Measurements from ENCODE around the gene SLC24A2. TPM values are rescaled to one million over a fixed set of nuclear protein-coding genes. Genes with fewer than 3 reads are reported as not detected.

Gene SLC24A2
- polyA plus RNA-seq, 1 donor (not counting 4 experiments of a cell fraction or from before 2014, with no cell fraction given) = not detected

GRCh38 chr9:19784136-19784535, 4.7 kb downstream of the SLC24A2 start:
- TF ChIP-seq, protein P1, sequence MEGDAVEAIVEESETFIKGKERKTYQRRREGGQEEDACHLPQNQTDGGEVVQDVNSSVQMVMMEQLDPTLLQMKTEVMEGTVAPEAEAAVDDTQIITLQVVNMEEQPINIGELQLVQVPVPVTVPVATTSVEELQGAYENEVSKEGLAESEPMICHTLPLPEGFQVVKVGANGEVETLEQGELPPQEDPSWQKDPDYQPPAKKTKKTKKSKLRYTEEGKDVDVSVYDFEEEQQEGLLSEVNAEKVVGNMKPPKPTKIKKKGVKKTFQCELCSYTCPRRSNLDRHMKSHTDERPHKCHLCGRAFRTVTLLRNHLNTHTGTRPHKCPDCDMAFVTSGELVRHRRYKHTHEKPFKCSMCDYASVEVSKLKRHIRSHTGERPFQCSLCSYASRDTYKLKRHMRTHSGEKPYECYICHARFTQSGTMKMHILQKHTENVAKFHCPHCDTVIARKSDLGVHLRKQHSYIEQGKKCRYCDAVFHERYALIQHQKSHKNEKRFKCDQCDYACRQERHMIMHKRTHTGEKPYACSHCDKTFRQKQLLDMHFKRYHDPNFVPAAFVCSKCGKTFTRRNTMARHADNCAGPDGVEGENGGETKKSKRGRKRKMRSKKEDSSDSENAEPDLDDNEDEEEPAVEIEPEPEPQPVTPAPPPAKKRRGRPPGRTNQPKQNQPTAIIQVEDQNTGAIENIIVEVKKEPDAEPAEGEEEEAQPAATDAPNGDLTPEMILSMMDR (optimal IDR thresholded peaks at IDR 0.05 in 1 of 3, IDR thresholded peaks at IDR 0.05 in 1 of 3, conservative IDR thresholded peaks at IDR 0.05 in 1 of 3; ENCODE audit: extremely low read depth in 1 of 3, insufficient read depth in 2 of 3, low read length in 3 of 3) = no peak
- TF ChIP-seq EZH2 (IDR thresholded peaks at IDR 0.05; ENCODE audit: low read length) = no peak
- Histone ChIP-seq H3K4me1 (ENCODE audit: control insufficient read depth, extremely low read depth, insufficient read depth, low read length) (no peaks in the 10 kb centered on the region), H3K9ac (ENCODE audit: control insufficient read depth, extremely low read depth, insufficient read depth, low read length) (no peak overlapping the region), H2AFZ (ENCODE audit: control insufficient read depth, low read length) (no peak overlapping the region), H3K4me3 (ENCODE audit: control insufficient read depth in 2 of 3, extremely low read depth in 1 of 3, insufficient read depth in 2 of 3, low read depth in 1 of 3, low read length in 3 of 3) (no peak overlapping the region), H3K9me3 (ENCODE audit: control insufficient read depth, low read depth, low read length) (no peaks in the 10 kb centered on the region), H3K27me3 (ENCODE audit: control insufficient read depth, extremely low read depth, insufficient read depth, low read length) (peaks cover 16% of the 10 kb centered on the region), H3K79me2 (ENCODE audit: control insufficient read depth, insufficient read depth, low read length) (no peaks in the 10 kb centered on the region), H3K27ac (ENCODE audit: control insufficient read depth, insufficient read depth, low read length) (no peak overlapping the region), H3K36me3 (ENCODE audit: control insufficient read depth in 2 of 2, extremely low read depth in 1 of 2, insufficient read depth in 2 of 2, low read length in 2 of 2) (no peaks in the 10 kb centered on the region), H3K4me2 (ENCODE audit: control insufficient read depth, extremely low read depth, insufficient read depth, low read depth, low read length) (no peak overlapping the region), H4K20me1 (ENCODE audit: control insufficient read depth, extremely low read depth, insufficient read depth, low read length) (no peaks in the 10 kb centered on the region), H3K9me1 (ENCODE audit: control insufficient read depth, extremely low read depth, insufficient read depth, low read length) (no peaks in the 10 kb centered on the region)
- dilution Hi-C loops (cut with MboI; ENCODE audit: extremely low pct_ligation_motif_present, low sequenced_read_pairs) = no loop called here
- DNase-seq (ENCODE audit: low read depth, low spot score) (no peak), FAIRE-seq (no peak)

DNA sequence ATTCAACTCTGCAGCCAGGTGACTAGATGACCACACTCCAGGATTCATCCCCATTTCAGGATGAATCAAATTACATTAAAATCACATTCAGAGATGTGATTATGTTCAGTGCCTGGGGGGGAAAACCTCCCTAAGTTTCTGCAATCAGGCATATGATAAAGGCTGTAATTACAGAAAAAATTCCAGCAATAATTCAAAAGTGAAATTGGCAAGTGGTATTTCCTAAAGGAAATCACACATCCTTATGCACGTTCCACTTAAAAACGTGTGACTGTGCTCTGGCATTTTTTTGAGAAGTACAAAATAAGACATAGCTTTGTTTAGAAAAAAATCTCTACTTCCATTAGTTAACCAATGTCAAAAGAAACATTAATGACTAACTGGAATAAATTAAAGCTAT, 5.3 kb downstream of the SLC24A2 start:
- no peaks in the 10 kb centered on the region for H3K9me3 ChIP-seq (ENCODE audit: control insufficient read depth, low read depth, low read length)
- TF ChIP-seq, protein P1 (optimal IDR thresholded peaks at IDR 0.05 in 1 of 3, IDR thresholded peaks at IDR 0.05 in 1 of 3, conservative IDR thresholded peaks at IDR 0.05 in 1 of 3; ENCODE audit: extremely low read depth in 1 of 3, insufficient read depth in 2 of 3, low read length in 3 of 3) = no peak
- TF ChIP-seq EZH2 (IDR thresholded peaks at IDR 0.05; ENCODE audit: low read length) = no peak
- H3K9me1 ChIP-seq (ENCODE audit: control insufficient read depth, extremely low read depth, insufficient read depth, low read length) = no peaks in the 10 kb centered on the region
- H3K4me1 ChIP-seq (ENCODE audit: control insufficient read depth, extremely low read depth, insufficient read depth, low read length) = no peaks in the 10 kb centered on the region
- H2AFZ ChIP-seq (ENCODE audit: control insufficient read depth, low read length) = no peak overlapping the region
- DNase-seq (ENCODE audit: low read depth, low spot score) (no peak), FAIRE-seq (no peak)
- H4K20me1 ChIP-seq (ENCODE audit: control insufficient read depth, extremely low read depth, insufficient read depth, low read length) = no peaks in the 10 kb centered on the region
- H3K4me3 ChIP-seq (ENCODE audit: control insufficient read depth in 2 of 3, extremely low read depth in 1 of 3, insufficient read depth in 2 of 3, low read depth in 1 of 3, low read length in 3 of 3) = no peak overlapping the region
- no peak overlapping the region for H3K9ac ChIP-seq (ENCODE audit: control insufficient read depth, extremely low read depth, insufficient read depth, low read length)
- no peak overlapping the region for H3K4me2 ChIP-seq (ENCODE audit: control insufficient read depth, extremely low read depth, insufficient read depth, low read depth, low read length)
- no peaks in the 10 kb centered on the region for H3K79me2 ChIP-seq (ENCODE audit: control insufficient read depth, insufficient read depth, low read length)
- dilution Hi-C loops (cut with MboI; ENCODE audit: extremely low pct_ligation_motif_present, low sequenced_read_pairs) = no loop called here
- no peak overlapping the region for H3K27ac ChIP-seq (ENCODE audit: control insufficient read depth, insufficient read depth, low read length)
- H3K36me3 ChIP-seq (ENCODE audit: control insufficient read depth in 2 of 2, extremely low read depth in 1 of 2, insufficient read depth in 2 of 2, low read length in 2 of 2) = no peaks in the 10 kb centered on the region
- H3K27me3 ChIP-seq (ENCODE audit: control insufficient read depth, extremely low read depth, insufficient read depth, low read length) = peaks cover 10% of the 10 kb centered on the region

Measured in keratinocyte (primary cell).